Measurements from ENCODE around the gene HBS1L. TPM values are rescaled to one million over a fixed set of nuclear protein-coding genes. Genes with fewer than 3 reads are reported as not detected.
"Not testable (repeated sequence)": the region's sequence is repeated elsewhere in the genome, so short reads cannot be mapped to it uniquely, and the experiment has no call there.

The HBS1L gene
- total RNA-seq, 1 donor from 2014 or later: 87.1 TPM

GRCh38 chr6:135066806-135067205, 12.2 kb upstream of the HBS1L start:
- H3K27ac ChIP-seq (replicated peaks): no peak overlapping the region
- H3K9me3 ChIP-seq (replicated peaks): no peaks in the 10 kb centered on the region
- TF ChIP-seq CTCF (IDR thresholded peaks at IDR 0.05; ENCODE audit: borderline replicate concordance): no peak
- intact Hi-C loops (cut with micrococcal nuclease): no loop called here
- peaks cover 5% of the 10 kb centered on the region for H3K27me3 ChIP-seq (ENCODE audit: low read depth)
- no peak for DNase-seq
- H3K4me1 ChIP-seq: no peaks in the 10 kb centered on the region
- H3K4me3 ChIP-seq: no peak overlapping the region
- H3K36me3 ChIP-seq: no peaks in the 10 kb centered on the region

DNA sequence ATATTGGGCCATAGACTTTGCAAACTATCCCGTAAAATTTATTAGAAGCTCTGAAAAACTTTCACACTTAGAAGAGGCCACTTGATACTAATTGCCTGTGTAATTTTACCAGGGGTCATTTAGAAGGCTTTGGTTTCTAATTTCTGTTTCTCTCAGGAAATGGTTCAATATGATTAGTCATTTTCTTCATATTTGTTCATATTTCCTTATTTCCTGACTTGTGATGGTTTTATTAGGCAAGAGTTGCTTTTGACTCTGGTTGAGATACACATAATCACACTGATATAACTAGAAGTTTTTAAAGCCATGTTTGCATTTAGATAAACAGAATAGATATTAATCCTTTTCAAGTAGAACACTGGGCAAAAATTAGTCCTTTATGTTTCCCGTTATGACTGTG, 11.8 kb upstream of the HBS1L start:
- Histone ChIP-seq H3K36me3 (no peaks in the 10 kb centered on the region), H3K9me3 (replicated peaks) (no peaks in the 10 kb centered on the region), H3K27me3 (ENCODE audit: low read depth) (peaks cover 5% of the 10 kb centered on the region), H3K4me3 (no peak overlapping the region), H3K27ac (replicated peaks) (no peak overlapping the region), H3K4me1 (no peaks in the 10 kb centered on the region)
- DNase-seq: no peak
- no peak for TF ChIP-seq CTCF (IDR thresholded peaks at IDR 0.05; ENCODE audit: borderline replicate concordance)
- intact Hi-C loops (cut with micrococcal nuclease): no loop called here

- no peaks in the 10 kb centered on the region for H3K4me1 ChIP-seq
- intact Hi-C loops (cut with micrococcal nuclease): no loop called here
- no peak for DNase-seq
- no peak for TF ChIP-seq CTCF (IDR thresholded peaks at IDR 0.05; ENCODE audit: borderline replicate concordance)
- no peaks in the 10 kb centered on the region for H3K9me3 ChIP-seq (replicated peaks)
- H3K27ac ChIP-seq (replicated peaks): no peak overlapping the region
- no peak overlapping the region for H3K4me3 ChIP-seq
- no peaks in the 10 kb centered on the region for H3K36me3 ChIP-seq
- H3K27me3 ChIP-seq (ENCODE audit: low read depth): peaks cover 5% of the 10 kb centered on the region
Observed at GRCh38 chr6:135064586-135064985, 10.0 kb upstream of the HBS1L start.

DNA sequence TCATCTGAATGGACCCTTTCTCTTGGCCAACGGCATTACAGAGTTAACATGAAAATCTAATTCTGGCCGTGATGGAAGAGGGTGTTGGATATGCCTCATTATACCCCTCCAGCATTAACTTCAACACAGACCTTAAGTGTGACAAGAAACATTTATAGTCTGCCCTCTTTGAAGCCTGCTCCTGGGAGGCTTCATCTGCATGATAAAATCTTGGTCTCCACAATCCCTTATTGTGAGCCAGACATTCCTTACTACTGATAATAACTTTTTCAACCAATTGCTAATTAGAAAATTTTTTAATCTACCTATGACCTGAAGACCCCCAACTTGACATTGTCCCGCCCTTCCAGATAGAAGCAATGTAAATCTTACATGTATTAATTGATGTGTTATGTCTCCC, 9.3 kb upstream of the HBS1L start:
- intact Hi-C loops (cut with micrococcal nuclease): no loop called here
- no peak for TF ChIP-seq CTCF (IDR thresholded peaks at IDR 0.05; ENCODE audit: borderline replicate concordance)
- Histone ChIP-seq H3K9me3 (replicated peaks) (no peaks in the 10 kb centered on the region), H3K4me1 (no peaks in the 10 kb centered on the region), H3K27me3 (ENCODE audit: low read depth) (peaks cover 5% of the 10 kb centered on the region), H3K4me3 (no peak overlapping the region), H3K36me3 (no peaks in the 10 kb centered on the region), H3K27ac (replicated peaks) (no peak overlapping the region)
- DNase-seq: no peak

DNA sequence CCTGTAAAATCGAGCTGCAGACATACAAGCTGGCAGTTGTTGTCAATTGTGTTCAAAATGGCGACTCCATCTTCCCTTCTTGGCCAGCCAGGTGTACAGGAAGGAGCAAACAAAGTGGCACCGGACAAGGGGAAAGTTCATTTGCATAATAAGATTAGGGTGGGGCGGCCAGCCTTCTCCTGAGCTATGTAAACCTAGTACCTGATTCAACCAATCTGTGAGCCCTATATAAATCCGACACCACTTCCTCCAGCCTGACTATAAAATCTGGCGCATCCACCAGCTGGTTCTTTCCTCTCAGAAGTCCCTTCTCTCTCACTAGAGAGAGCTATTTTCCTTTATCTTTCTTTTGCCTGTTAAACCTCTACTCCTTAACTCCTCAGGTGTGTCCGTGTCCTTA, 8.1 kb upstream of the HBS1L start:
- no peaks in the 10 kb centered on the region for H3K4me1 ChIP-seq
- H3K9me3 ChIP-seq (replicated peaks): no peaks in the 10 kb centered on the region
- no peak overlapping the region for H3K27ac ChIP-seq (replicated peaks)
- no peak for TF ChIP-seq CTCF (IDR thresholded peaks at IDR 0.05; ENCODE audit: borderline replicate concordance)
- no peak for DNase-seq
- H3K27me3 ChIP-seq (ENCODE audit: low read depth): peaks cover 5% of the 10 kb centered on the region
- no peak overlapping the region for H3K4me3 ChIP-seq
- no peaks in the 10 kb centered on the region for H3K36me3 ChIP-seq
- intact Hi-C loops (cut with micrococcal nuclease): no loop called here

DNA sequence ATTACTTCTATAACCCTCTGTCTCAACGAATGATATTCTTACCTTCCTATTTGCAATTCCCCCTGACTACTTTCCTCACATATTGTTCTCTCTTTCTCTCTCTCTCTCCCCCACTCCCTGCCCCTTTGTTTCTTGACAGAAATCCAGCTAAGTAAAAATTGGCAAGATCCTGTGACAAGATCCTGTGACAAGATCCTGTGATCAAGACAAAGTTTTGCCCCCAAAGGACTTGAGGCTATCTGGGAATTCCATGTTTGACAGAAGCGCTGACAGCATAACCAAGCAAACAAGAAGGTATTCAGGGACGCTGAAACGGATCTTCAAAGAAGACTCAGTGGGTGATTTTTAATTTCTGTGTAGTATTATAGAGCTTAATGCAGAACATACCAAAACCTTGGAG, 5.5 kb upstream of the HBS1L start:
- no peak overlapping the region for H3K27ac ChIP-seq (replicated peaks)
- no peaks in the 10 kb centered on the region for H3K36me3 ChIP-seq
- TF ChIP-seq CTCF (IDR thresholded peaks at IDR 0.05; ENCODE audit: borderline replicate concordance): no peak
- H3K9me3 ChIP-seq (replicated peaks): no peaks in the 10 kb centered on the region
- H3K4me1 ChIP-seq: peaks cover 3% of the 10 kb centered on the region
- H3K4me3 ChIP-seq: no peak overlapping the region
- no peak for DNase-seq
- H3K27me3 ChIP-seq (ENCODE audit: low read depth): peaks cover 5% of the 10 kb centered on the region
- intact Hi-C loops (cut with micrococcal nuclease): no loop called here

GRCh38 chr6:135058299-135058698, 3.7 kb upstream of the HBS1L start:
- H3K4me3 ChIP-seq; H3K27ac ChIP-seq (replicated peaks); H3K36me3 ChIP-seq; intact Hi-C loops (cut with micrococcal nuclease); H3K9me3 ChIP-seq (replicated peaks); H3K27me3 ChIP-seq (ENCODE audit: low read depth); DNase-seq: not testable (repeated sequence)
- peaks cover 17% of the 10 kb centered on the region for H3K4me1 ChIP-seq

All from left ventricle myocardium inferior (tissue), 1 donor.